Ovary (tissue), 9 donors: ENCODE measurements around the gene SYTL3. TPM values are rescaled to one million over a fixed set of nuclear protein-coding genes. Genes with fewer than 3 reads are reported as not detected.
"Not testable (repeated sequence)": the region's sequence is repeated elsewhere in the genome, so short reads cannot be mapped to it uniquely, and the experiment has no call there.

Source experiments
- DNase-seq, 5 donors: peaks; one replicate each; pipeline ENCODE4 v3.0.0-alpha.2; 2019 to 2020
- H3K27ac ChIP-seq, 2 donors: fragments of 200-600 bp; one replicate each; pipeline versions ENCODE4 v1.5.1 to v1.8.0; 2019 to 2022
- H3K27me3 ChIP-seq: fragments of 200-600 bp; one replicate; pipeline ENCODE4 v1.8.0; 2022
- H3K36me3 ChIP-seq: fragments of 200-600 bp; sonication (generic); one replicate; pipeline ENCODE4 v1.5.1; 2019
- H3K4me1 ChIP-seq: one replicate; pipeline ENCODE4 v1.8.1; 2013; ENCODE audit warnings: mild to moderate bottlenecking, moderate library complexity; ENCODE audit not compliant: insufficient read depth
- H3K4me3 ChIP-seq: fragments of 200-600 bp; sonication (generic); one replicate; pipeline ENCODE4 v1.5.1; 2017
- H3K9me3 ChIP-seq, 2 donors: fragments of 200-600 bp in 1 of 2; sonication (generic) in 1 of 2; one replicate each; pipeline versions ENCODE4 v1.5.1 to v1.8.1; 2013 to 2019; ENCODE audit warnings: mild to moderate bottlenecking in 1 of 2, moderate library complexity in 1 of 2
- CTCF ChIP-seq, 3 donors: fragments of 450-650 bp in 2 of 3; fragments of 200-600 bp in 1 of 3; IDR thresholded peaks; one replicate each; pipeline versions ENCODE4 v1.5.1 to v1.8.0; 2016 to 2022; ENCODE audit warnings: antibody characterized with exemption in 3 of 3, mild to moderate bottlenecking in 1 of 3
- EP300 ChIP-seq: sonication (generic); formaldehyde crosslinking; IDR thresholded peaks from one replicate; pipeline ENCODE4 v1.6.1; 2017; ENCODE audit warnings: antibody characterized with exemption
- POLR2A ChIP-seq: fragments of 450-650 bp; IDR thresholded peaks from one replicate; pipeline ENCODE4 v1.6.1; 2017; ENCODE audit warnings: antibody characterized with exemption, mild to moderate bottlenecking, moderate library complexity
- WGBS, 3 donors: extraction: QIAGEN DNeasy Blood & Tissue Kit in 1 of 3; methylation state at CpG; one replicate each; pipeline versions ENCODE4 v1.1.5 to v1.1.7; 2013 to 2017; 5-methylcytosine and 5-hydroxymethylcytosine counted together
- intact Hi-C, 4 donors: fragments of 100-400 bp; cut with DNase I; formaldehyde crosslinking; loops; one replicate each; pipeline versions ENCODE4 v1.11.0 to v1.15.1; 2022 to 2023
- polyA plus RNA-seq, 2 donors: library from polyadenylated mRNA; stranded (reverse); fragments of 200-250 nt in 1 of 2; fragments of 350-450 nt in 1 of 2; fragmentation: Illumina TruSeq in 1 of 2; extraction: RNeasy Lipid Tissue Mini Kit (QIAGEN cat#74804) in 1 of 2; gene quantifications; one replicate each; pipeline ENCODE4 v1.2.3, GENCODE V29; 2013 to 2014
- total RNA-seq, 7 donors: library from RNA; depleted of rRNA in 2 of 7; stranded (reverse); fragments of >200 nt in 2 of 7; fragmentation: NEBNext Ultra II Directional in 3 of 7; extraction: Animal tissue kit (Norgen Biotek cat#: 25700) in 3 of 7; gene quantifications; one replicate each; pipeline versions ENCODE4 v1.1.0 to v1.2.4, GENCODE V29; 2016 to 2023
- donor health status: DM: no; HTN: no; CAD: no; lungs with moderate emphysema.
- donor health status: DM: no; HTN: no; CAD: no.
- donor health status: Bipolar disorder and iron deficiency.
- donor health status: DM: yes; HTN: yes; CAD: no.
- donor health status: DM: no; HTN: no; CAD: no.
- donor health status: DM: yes; HTN: yes; CAD: no.

Gene SYTL3
- total and polyA plus RNA-seq, 9 donors, result 1.7 to 7.8 (median 2.5) TPM

- Histone ChIP-seq H3K27me3 (no peaks in the 10 kb centered on the region), H3K36me3 (no peaks in the 10 kb centered on the region), H3K4me3 (no peak overlapping the region), H3K9me3 (no peaks in the 10 kb centered on the region), H3K27ac (no peak overlapping the region), H3K4me1 (no peaks in the 10 kb centered on the region)
- TF ChIP-seq POLR2A (no peak), CTCF (IDR thresholded peaks at IDR 0.05) (no peak), EP300 (no peak)
- intact Hi-C loops, result no loop called here
- WGBS, 3 donors, result 80 to 92% (median 89%) methylated on average over 6 of the region's 6 CpGs
- no peak for DNase-seq
Observed at GRCh38 chr6:158787395-158787794, 137.5 kb downstream of the SYTL3 start.

GRCh38 chr6:158789115-158789917 is 139.5 kb downstream of the SYTL3 start:
- WGBS, 3 donors, result 89 to 91% (median 90%) methylated on average over 11 of the region's 11 CpGs
- no peak overlapping the region for H3K4me3 ChIP-seq
- no peak for TF ChIP-seq EP300
- no peak for TF ChIP-seq CTCF (IDR thresholded peaks at IDR 0.05)
- no peak for TF ChIP-seq POLR2A
- no peaks in the 10 kb centered on the region for H3K9me3 ChIP-seq
- intact Hi-C loops, result no loop called here
- H3K4me1 ChIP-seq, result peaks cover 2% of the 10 kb centered on the region
- no peak overlapping the region for H3K27ac ChIP-seq
- H3K27me3 ChIP-seq, result no peaks in the 10 kb centered on the region
- no peak for DNase-seq
- H3K36me3 ChIP-seq, result no peaks in the 10 kb centered on the region

DNA sequence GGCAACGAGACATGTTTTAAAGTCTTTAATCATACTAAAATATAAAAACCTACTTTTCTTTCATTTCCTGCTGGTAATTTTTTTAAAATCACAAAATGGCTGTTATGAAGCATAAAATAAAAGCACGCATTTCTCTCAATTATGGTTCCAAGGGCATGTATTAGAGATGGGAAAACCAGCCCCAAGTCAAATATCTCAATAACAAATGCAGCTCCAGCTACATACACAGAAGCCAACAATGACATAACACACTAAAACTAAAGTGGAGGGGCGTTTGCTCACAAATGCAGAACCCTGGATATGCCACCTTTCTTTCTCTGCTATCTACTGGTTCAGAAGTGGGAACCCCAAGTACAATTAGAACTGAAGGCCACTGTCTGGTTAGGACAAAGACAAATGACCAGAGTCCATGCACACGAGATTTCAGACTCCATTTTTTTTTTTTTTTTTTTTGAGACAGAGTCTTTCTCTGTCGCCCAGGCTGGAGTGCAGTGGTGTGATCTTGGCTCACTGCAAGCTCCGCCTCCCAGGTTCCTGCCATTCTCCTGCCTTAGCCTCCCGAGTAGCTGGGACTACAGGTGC is 141.5 kb downstream of the SYTL3 start:
- intact Hi-C loops, result no loop called here
- peaks cover 2% of the 10 kb centered on the region for H3K4me1 ChIP-seq
- no peaks in the 10 kb centered on the region for H3K36me3 ChIP-seq
- TF ChIP-seq EP300, result no peak
- TF ChIP-seq CTCF (IDR thresholded peaks at IDR 0.05), result no peak
- TF ChIP-seq POLR2A, result no peak
- no peaks in the 10 kb centered on the region for H3K9me3 ChIP-seq
- WGBS, 3 donors, result 88 to 89% (median 88%) methylated on average over 7 of the region's 7 CpGs
- H3K27ac ChIP-seq, result no peak overlapping the region
- no peak overlapping the region for H3K4me3 ChIP-seq
- DNase-seq, result no peak
- H3K27me3 ChIP-seq, result no peaks in the 10 kb centered on the region

GRCh38 chr6:158792505-158792904 is 142.7 kb downstream of the SYTL3 start:
- DNase-seq, H3K4me3 ChIP-seq, H3K36me3 ChIP-seq, H3K9me3 ChIP-seq, H3K27me3 ChIP-seq, intact Hi-C loops, H3K4me1 ChIP-seq, H3K27ac ChIP-seq: not testable (repeated sequence)
- 85 to 88% (median 88%) methylated on average over 10 of the region's 10 CpGs for WGBS, 3 donors

GRCh38 chr6:158793432-158793831 is 143.6 kb downstream of the SYTL3 start:
- Histone ChIP-seq H3K27me3 (no peaks in the 10 kb centered on the region), H3K36me3 (no peaks in the 10 kb centered on the region), H3K9me3 (no peaks in the 10 kb centered on the region), H3K27ac (no peak overlapping the region), H3K4me3 (no peak overlapping the region), H3K4me1 (peaks cover 7% of the 10 kb centered on the region)
- 41 to 48% (median 42%) methylated on average over 1 of the region's 1 CpG for WGBS, 3 donors
- no peak for DNase-seq
- intact Hi-C loops, result no loop called here
- TF ChIP-seq EP300 (no peak), CTCF (IDR thresholded peaks at IDR 0.05) (peak in 1 of 3 donors; percentile 21), POLR2A (no peak)
